ENCODE results near the gene LATS2.

LATS2 gene

DNA sequence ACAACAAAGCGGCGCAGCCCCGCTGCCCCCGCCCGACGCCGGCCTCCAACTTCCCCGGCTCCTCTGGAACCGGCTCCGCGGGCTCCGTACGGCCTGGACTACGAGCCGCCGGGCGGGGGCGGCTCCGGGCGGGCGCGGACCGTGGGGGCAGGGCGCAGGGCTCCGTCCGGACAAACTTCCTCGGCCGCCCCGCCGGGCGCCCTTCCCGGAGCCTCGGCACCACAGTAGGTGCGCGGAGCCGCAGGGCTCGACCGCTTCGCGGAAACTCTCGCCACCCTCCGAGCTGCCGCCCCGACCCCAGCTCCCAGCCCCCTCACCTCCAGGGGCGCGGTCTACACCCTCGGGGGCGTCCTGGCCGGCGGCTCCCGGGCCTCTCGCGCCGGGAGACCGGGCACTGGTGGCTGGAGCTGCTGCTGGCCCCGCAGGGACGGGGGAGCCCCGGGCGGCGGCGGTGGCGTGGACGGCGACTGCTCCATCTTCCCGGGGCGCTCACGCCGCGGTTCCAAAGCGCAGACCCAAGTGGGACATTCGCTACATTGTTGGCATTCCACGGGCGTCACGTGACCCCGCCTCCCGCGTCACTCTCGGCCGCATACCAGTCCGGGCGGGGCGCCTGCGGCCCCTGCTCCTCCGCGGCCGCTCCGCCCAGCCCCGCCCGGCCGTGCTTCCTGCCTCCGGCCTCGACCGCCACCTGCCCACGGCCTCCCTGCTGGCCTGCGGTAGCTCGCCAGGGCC, at the start of gene LATS2:
LATS2 (minus strand) TSS at position 558 of the 735 bp plus-strand sequence. CDS start 15,560 bp downstream, outside the sequence.
- DNase-seq (ENCODE audit: insufficient read length, low spot score) (peak; percentile 88), FAIRE-seq (peak; percentile 52)

- no peak for DNase-seq (ENCODE audit: insufficient read length, low spot score)
- no peak for FAIRE-seq
Observed at GRCh38 chr13:21109168-21109567, 47.8 kb upstream of the LATS2 start.

- FAIRE-seq (no peak), DNase-seq (ENCODE audit: insufficient read length, low spot score) (no peak)
Observed at GRCh38 chr13:21106089-21106488, 44.7 kb upstream of the LATS2 start.

GRCh38 chr13:21104199-21105019, 43.0 kb upstream of the LATS2 start:
- no peak for FAIRE-seq
- DNase-seq (ENCODE audit: insufficient read length, low spot score), result no peak

DNA sequence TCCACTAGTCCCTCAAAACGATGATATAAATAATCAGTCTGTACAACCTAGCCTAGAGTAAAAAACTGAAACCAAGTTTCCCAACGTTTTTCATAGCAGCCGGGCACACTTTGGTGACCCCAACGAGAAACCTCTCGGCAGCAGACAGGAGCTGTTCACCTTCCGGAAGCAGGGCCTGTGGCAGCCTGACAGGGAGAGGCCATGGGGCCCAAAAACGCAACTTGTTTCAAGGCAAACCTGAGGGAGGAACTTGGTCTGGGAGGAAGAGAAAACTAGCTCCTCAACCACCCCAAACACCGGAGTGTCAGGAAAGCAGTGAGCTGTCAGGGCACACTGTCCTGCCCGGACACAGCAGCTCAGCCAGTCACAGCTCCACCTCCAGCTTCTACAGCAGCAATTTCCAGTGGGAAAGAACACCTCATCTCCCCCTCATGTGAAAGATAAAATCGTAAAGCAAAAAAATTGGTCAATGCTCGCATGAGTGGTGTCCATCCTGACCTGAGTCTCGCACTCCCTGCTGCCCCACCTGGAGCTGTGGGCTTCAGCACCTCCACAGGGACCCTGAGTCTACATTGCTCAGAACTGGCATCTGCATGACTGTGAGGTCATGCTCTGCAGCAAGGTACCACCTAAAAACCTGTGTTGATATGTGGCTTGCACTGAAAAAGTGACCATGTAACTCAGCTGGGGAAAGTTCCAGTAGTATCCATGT, 40.6 kb upstream of the LATS2 start:
- no peak for DNase-seq (ENCODE audit: insufficient read length, low spot score)
- FAIRE-seq, result no peak

DNA sequence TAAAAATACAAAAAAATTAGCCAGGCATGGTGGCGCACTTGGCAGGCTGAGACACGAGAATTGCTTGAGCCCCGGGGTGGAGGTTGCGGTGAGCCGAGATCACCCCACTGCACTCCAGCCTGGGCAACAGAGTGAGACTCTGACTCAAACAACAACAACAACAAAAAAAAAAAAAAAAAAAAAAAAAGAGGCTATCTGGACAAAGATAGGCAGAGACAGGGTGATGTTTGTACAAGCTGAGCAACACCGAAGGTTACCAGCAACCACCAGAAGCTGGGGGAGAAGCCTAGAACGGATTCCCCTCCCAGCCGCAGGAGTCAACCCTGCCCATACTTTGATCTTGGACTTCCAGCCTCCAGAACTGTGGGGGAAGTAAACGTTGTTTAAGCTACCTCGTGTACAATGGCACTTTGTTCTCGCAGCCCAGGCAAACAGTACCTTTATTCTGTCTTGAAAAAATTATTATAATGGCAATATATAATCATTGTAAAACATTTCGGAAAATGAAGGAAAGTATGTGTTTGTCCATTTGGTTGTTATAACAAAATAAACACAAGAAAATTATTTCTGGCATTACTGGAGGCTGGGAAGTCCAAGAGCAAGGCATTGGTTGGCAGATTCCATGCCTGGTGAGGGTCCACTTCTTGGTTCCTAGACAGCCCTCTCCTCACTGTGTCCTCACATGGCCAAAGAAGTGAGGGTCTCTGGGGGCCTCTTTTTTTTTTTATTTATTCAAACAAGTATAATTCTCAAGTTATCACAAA, 39.8 kb upstream of the LATS2 start:
- FAIRE-seq (no peak), DNase-seq (ENCODE audit: insufficient read length, low spot score) (no peak)

- DNase-seq (ENCODE audit: insufficient read length, low spot score) (no peak), FAIRE-seq (no peak)
Observed at GRCh38 chr13:21100211-21100610, 38.8 kb upstream of the LATS2 start.

- FAIRE-seq (no peak), DNase-seq (ENCODE audit: insufficient read length, low spot score) (no peak)
Observed at GRCh38 chr13:21095311-21095710, 33.9 kb upstream of the LATS2 start.

- FAIRE-seq (no peak), DNase-seq (ENCODE audit: insufficient read length, low spot score) (no peak)
Observed at GRCh38 chr13:21089830-21090229, 28.4 kb upstream of the LATS2 start.

- no peak for DNase-seq (ENCODE audit: insufficient read length, low spot score)
- FAIRE-seq, result no peak
Observed at GRCh38 chr13:21088534-21088933, 27.1 kb upstream of the LATS2 start.

GRCh38 chr13:21086929-21087328, 25.5 kb upstream of the LATS2 start:
- FAIRE-seq (no peak), DNase-seq (ENCODE audit: insufficient read length, low spot score) (no peak)

- FAIRE-seq, result no peak
- DNase-seq (ENCODE audit: insufficient read length, low spot score), result no peak
Observed at GRCh38 chr13:21081926-21082325, 20.5 kb upstream of the LATS2 start.

GRCh38 chr13:21080593-21080891, 19.2 kb upstream of the LATS2 start:
- FAIRE-seq (no peak), DNase-seq (ENCODE audit: insufficient read length, low spot score) (no peak)

DNA sequence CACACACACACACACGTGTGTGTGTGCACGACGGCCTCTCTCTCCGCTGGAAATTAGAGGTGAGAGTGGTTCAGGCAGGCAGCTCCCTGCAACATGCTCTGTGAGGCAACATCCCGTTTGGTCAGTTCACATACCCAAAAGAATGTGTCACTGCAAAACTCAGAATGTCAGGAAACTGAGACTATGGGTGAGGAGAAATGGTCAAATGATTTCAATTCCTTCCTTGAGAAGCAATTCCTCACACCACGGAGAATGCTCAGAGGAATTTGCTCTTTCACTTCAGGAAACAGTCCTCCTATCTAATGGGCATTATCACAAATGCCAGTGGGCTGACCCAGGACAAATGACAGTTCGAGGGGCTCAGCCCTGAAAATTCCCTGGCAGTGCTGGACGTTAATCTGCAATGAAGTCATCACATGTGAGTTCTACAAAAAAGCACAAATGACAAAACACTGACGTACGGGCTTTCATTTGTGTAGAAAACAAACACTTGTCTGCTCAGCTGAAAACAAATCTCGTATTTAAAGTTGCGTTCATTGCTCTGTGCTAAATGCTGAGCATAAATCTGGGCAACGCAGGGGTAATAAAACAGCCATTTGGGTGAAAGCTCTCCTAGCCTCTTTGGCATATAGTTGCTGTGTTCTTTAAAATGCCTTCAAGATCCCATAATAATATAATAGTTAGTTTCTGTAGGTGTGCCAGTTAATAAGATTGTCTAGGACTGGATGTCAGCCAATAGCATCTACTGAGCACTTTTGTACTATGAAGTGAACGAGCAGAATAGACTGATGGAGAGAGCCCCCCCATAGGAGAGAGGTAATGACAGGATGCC, 18.6 kb upstream of the LATS2 start:
- no peak for DNase-seq (ENCODE audit: insufficient read length, low spot score)
- FAIRE-seq, result no peak

GRCh38 chr13:21079221-21079620, 17.8 kb upstream of the LATS2 start:
- no peak for FAIRE-seq
- no peak for DNase-seq (ENCODE audit: insufficient read length, low spot score)

DNA sequence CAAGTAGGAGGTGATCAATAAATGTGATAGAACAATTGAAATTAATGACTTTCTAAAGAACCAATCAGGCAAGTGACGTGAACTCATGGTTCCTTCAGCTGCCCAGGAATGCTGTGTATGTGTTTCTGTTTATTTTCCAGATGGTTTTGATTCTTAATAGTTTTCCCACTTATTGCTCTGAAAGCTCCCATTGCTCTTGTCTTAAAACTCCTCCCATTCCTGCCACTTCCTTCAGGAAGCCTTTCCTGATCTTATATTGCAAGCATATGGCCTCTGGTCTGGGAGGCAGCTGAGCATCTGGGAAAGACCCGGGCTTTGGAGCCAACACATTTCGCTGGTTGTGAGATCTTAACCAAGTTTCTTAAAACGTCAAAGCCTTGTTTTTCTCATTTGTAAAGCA, 17.1 kb upstream of the LATS2 start:
- FAIRE-seq, result no peak
- DNase-seq (ENCODE audit: insufficient read length, low spot score), result no peak

DNA sequence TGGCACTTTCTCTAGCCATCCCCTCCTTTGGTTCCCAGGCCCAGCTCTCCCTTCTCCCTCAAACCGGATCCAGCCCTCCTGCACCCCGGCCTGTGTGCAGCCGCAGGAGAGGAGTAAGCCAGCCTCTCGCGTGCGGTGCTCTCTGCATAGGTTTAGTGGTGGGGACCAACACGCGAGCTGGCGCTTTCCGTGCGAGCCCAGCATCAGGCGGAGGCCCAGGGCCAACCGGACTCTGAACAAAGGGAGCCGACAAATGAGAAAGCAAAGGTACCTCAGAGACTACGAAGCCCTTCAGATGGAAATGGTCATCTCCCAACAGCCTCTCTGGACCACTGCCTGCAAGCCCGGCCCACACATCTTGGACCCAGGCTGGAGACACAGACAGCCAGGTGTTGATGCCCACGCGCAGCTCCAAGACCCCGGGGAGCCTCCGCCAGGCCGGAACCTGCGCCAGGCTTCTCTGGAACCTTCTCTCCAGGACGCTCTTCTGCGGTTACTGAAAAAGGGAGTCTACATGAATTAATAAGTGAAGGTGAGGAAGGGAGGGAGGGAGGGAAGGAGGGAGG, 16.5 kb upstream of the LATS2 start:
- FAIRE-seq, result no peak
- DNase-seq (ENCODE audit: insufficient read length, low spot score), result no peak

GRCh38 chr13:21077076-21077787, 15.8 kb upstream of the LATS2 start:
- FAIRE-seq (no peak), DNase-seq (ENCODE audit: insufficient read length, low spot score) (no peak)

GRCh38 chr13:21076253-21076652, 14.9 kb upstream of the LATS2 start:
- DNase-seq (ENCODE audit: insufficient read length, low spot score), result no peak
- no peak for FAIRE-seq

All from GM19239 (cell line).